Endothelial cell (in vitro differentiated cells): Measurements from ENCODE around the gene TACR2. TPM values are rescaled to one million over a fixed set of nuclear protein-coding genes. Genes with fewer than 3 reads are reported as not detected.

Experiments
- DNase-seq: peaks from one replicate; pipeline ENCODE4 v3.0.0; 2021; ENCODE audit warnings: low spot score
- H3K27ac Mint-ChIP-seq: one replicate; pipeline ENCODE4 v1.8.0; 2021; ENCODE audit warnings: mixed read lengths, inconsistent platforms; ENCODE audit not compliant: unreplicated experiment
- H3K27me3 Mint-ChIP-seq: one replicate; pipeline ENCODE4 v1.8.0; 2021; ENCODE audit warnings: mild to moderate bottlenecking, moderate library complexity, mixed read lengths, inconsistent platforms; ENCODE audit not compliant: unreplicated experiment
- H3K36me3 Mint-ChIP-seq: one replicate; pipeline ENCODE4 v1.8.0; 2021; ENCODE audit warnings: mild to moderate bottlenecking, low read depth, mixed read lengths, inconsistent platforms; ENCODE audit not compliant: unreplicated experiment
- H3K4me1 Mint-ChIP-seq: one replicate; pipeline ENCODE4 v1.8.0; 2021; ENCODE audit warnings: mild to moderate bottlenecking, mixed read lengths, inconsistent platforms; ENCODE audit not compliant: unreplicated experiment
- H3K4me3 Mint-ChIP-seq: one replicate; pipeline ENCODE4 v1.8.0; 2021; ENCODE audit warnings: mild to moderate bottlenecking, mixed read lengths, inconsistent platforms; ENCODE audit not compliant: unreplicated experiment
- H3K9me3 Mint-ChIP-seq: one replicate; pipeline ENCODE4 v1.8.0; 2021; ENCODE audit warnings: mixed read lengths, inconsistent platforms; ENCODE audit not compliant: unreplicated experiment
- CTCF ChIP-seq: fragments of 200-600 bp; sonication (generic); IDR thresholded peaks from one replicate; pipeline ENCODE4 v1.5.0; 2021; ENCODE audit warnings: antibody characterized with exemption; ENCODE audit not compliant: unreplicated experiment
- total RNA-seq: library from RNA; stranded (reverse); fragmentation: NEBNext Ultra II Directional; extraction: Animal tissue kit (Norgen Biotek cat#: 25700); gene quantifications from one replicate; pipeline ENCODE4 v1.2.1, GENCODE V29; 2021; ENCODE audit not compliant: unreplicated experiment

The TACR2 gene
- total RNA-seq, 1 donor from 2014 or later = not detected

DNA sequence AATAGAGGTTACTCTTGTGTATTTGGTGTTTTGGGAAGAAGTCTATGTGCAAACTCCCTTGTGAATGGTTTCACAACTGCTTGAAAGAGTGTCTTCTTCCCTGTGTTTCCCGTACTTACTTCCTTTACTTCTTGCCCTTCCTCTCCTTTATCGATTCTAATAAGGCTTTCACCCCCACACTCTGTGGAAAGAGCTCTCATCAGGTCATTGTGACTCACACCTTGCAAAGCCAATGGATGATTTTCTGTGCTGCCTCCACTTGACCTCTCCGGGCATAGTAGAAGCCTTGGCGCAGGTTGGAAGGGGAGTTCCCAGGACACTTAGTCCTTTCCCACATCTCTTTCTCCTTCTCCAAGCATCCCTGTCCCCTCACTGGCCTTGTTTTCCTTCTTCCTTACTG, 28.3 kb upstream of the TACR2 start:
- no peak overlapping the region for H3K4me3 Mint-ChIP-seq
- no peaks in the 10 kb centered on the region for H3K36me3 Mint-ChIP-seq
- no peak for DNase-seq
- H3K4me1 Mint-ChIP-seq = peaks cover 48% of the 10 kb centered on the region
- H3K9me3 Mint-ChIP-seq = no peaks in the 10 kb centered on the region
- H3K27ac Mint-ChIP-seq = no peak overlapping the region
- no peak for TF ChIP-seq CTCF
- peaks cover 5% of the 10 kb centered on the region for H3K27me3 Mint-ChIP-seq

- peaks cover 47% of the 10 kb centered on the region for H3K4me1 Mint-ChIP-seq
- peaks cover 2% of the 10 kb centered on the region for H3K27me3 Mint-ChIP-seq
- no peaks in the 10 kb centered on the region for H3K9me3 Mint-ChIP-seq
- no peak for TF ChIP-seq CTCF
- H3K36me3 Mint-ChIP-seq = no peaks in the 10 kb centered on the region
- no peak for DNase-seq
- peak overlapping the region; percentile 38 for H3K27ac Mint-ChIP-seq
- H3K4me3 Mint-ChIP-seq = no peak overlapping the region
Observed at GRCh38 chr10:69443354-69443753, 26.6 kb upstream of the TACR2 start.

DNA sequence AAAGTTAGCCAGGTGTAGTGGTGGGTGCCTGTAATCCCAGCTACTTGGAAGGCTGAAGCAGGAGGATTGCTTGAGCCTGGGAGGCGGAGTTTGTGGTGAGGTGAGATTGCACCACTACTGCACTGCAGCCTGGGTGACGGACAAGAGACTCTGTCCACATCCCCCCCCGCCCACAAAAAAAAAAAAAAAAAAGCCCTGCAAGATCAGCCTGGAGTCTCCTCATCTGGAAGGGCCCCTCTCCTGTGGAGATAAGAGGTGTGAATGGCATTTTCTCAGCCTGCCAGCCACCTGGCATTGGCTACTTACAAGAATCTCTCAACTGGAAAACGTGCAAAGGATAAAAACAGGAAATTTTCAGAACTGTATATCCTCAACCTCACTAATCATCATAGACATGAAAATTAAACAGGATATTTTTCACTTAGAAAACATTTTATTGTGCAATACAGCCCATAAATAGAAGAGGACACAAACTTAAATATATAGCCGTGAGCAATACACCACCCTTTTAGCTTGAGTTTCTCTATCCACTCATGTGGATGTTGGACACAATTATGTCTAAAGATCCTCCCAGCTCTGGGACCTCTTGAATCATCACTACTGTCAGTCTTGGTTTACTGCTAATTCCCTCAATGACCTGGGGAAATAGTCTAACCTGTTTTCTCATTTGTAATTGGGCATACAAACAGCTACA, 23.2 kb upstream of the TACR2 start:
- peaks cover 11% of the 10 kb centered on the region for H3K27me3 Mint-ChIP-seq
- no peak for DNase-seq
- H3K9me3 Mint-ChIP-seq = no peaks in the 10 kb centered on the region
- H3K36me3 Mint-ChIP-seq = peaks cover 8% of the 10 kb centered on the region
- no peak overlapping the region for H3K4me3 Mint-ChIP-seq
- no peak overlapping the region for H3K27ac Mint-ChIP-seq
- peaks cover 50% of the 10 kb centered on the region for H3K4me1 Mint-ChIP-seq
- no peak for TF ChIP-seq CTCF

DNA sequence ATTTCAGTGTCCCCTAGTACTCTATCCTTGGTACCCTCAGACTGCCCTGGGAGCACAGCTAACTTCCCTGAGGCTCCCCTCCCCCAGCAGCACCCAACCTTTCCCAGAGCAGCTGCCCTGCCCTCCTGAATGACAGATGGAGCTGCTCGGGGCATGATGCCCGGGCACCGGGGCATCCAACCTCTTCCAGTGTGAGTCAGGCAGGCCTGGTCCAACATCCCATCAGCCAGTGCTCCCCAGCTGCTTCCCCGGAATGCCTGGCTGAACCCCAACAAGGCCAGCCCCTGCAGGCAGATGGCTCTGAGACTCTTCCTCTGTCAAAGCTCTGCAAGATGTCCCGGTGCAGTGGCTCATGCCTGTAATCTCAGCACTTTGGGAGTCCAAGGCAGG, 22.6 kb upstream of the TACR2 start:
- H3K4me1 Mint-ChIP-seq = peaks cover 49% of the 10 kb centered on the region
- no peak for TF ChIP-seq CTCF
- DNase-seq = no peak
- H3K27me3 Mint-ChIP-seq = peaks cover 13% of the 10 kb centered on the region
- H3K36me3 Mint-ChIP-seq = peaks cover 8% of the 10 kb centered on the region
- H3K9me3 Mint-ChIP-seq = no peaks in the 10 kb centered on the region
- no peak overlapping the region for H3K4me3 Mint-ChIP-seq
- peak overlapping the region; percentile 86 for H3K27ac Mint-ChIP-seq

GRCh38 chr10:69438536-69439349, 22.0 kb upstream of the TACR2 start:
- Mint-ChIP-seq H3K4me3 (no peak overlapping the region), H3K9me3 (no peaks in the 10 kb centered on the region), H3K27me3 (peaks cover 13% of the 10 kb centered on the region), H3K27ac (peak overlapping the region; percentile 86), H3K36me3 (peaks cover 8% of the 10 kb centered on the region), H3K4me1 (peaks cover 49% of the 10 kb centered on the region)
- no peak for TF ChIP-seq CTCF
- no peak for DNase-seq
